HS-5 (cell line): ENCODE measurements around the gene CCDC85C.
A peak's percentile ranks its signal among the peaks of the same experiment; 100 is the strongest.

Source experiments
- DNase-seq: peaks from one replicate; pipeline ENCODE4 v3.0.0-alpha.2; 2012; ENCODE audit warnings: low read depth

CCDC85C gene

GRCh38 chr14:99539491-99539890, 64.5 kb downstream of the CCDC85C start:
- DNase-seq = no peak

GRCh38 chr14:99538733-99539132, 65.3 kb downstream of the CCDC85C start:
- no peak for DNase-seq

- DNase-seq = no peak
Measured at GRCh38 chr14:99538275-99538674, 65.7 kb downstream of the CCDC85C start.

GRCh38 chr14:99537399-99537798, 66.6 kb downstream of the CCDC85C start:
- DNase-seq = peak; percentile 33

- no peak for DNase-seq
Measured at GRCh38 chr14:99535908-99536778, 67.9 kb downstream of the CCDC85C start.

- DNase-seq = no peak
Measured at GRCh38 chr14:99535448-99535847, 68.6 kb downstream of the CCDC85C start.

GRCh38 chr14:99534863-99535262, 69.1 kb downstream of the CCDC85C start:
- no peak for DNase-seq

GRCh38 chr14:99534333-99534732, 69.7 kb downstream of the CCDC85C start:
- DNase-seq = no peak

GRCh38 chr14:99532310-99532709, 71.7 kb downstream of the CCDC85C start:
- DNase-seq = no peak

- no peak for DNase-seq
Measured at GRCh38 chr14:99531251-99532096, 72.5 kb downstream of the CCDC85C start.

GRCh38 chr14:99530407-99531155, 73.4 kb downstream of the CCDC85C start:
- no peak for DNase-seq

- DNase-seq = peak; percentile 13
Measured at GRCh38 chr14:99529899-99530298, 74.1 kb downstream of the CCDC85C start.

- no peak for DNase-seq
Measured at GRCh38 chr14:99527427-99528076, 76.5 kb downstream of the CCDC85C start.

GRCh38 chr14:99527026-99527425, 77.0 kb downstream of the CCDC85C start:
- no peak for DNase-seq

GRCh38 chr14:99525699-99526080, 78.3 kb downstream of the CCDC85C start:
- no peak for DNase-seq

- DNase-seq = no peak
Measured at GRCh38 chr14:99524804-99525698, 79.0 kb downstream of the CCDC85C start.

GRCh38 chr14:99524091-99524661, 79.8 kb downstream of the CCDC85C start:
- no peak for DNase-seq

GRCh38 chr14:99523704-99524055, 80.3 kb downstream of the CCDC85C start:
- no peak for DNase-seq

GRCh38 chr14:99522934-99523703, 80.9 kb downstream of the CCDC85C start:
- no peak for DNase-seq

- no peak for DNase-seq
Measured at GRCh38 chr14:99522457-99522891, 81.5 kb downstream of the CCDC85C start.
